Stimulated activated CD8-positive, alpha-beta memory T cell treated with anti-CD3 and anti-CD28 coated beads, Interleukin-4, amount 100 ng/mL, for 24 hours (primary cell): ENCODE data around the gene NCAPH2.
A peak's percentile ranks its signal among the peaks of the same experiment; 100 is the strongest.

Source experiments
- DNase-seq: peaks from one replicate; pipeline ENCODE4 v3.0.0-alpha.2; 2020; ENCODE audit warnings: low read depth

Gene NCAPH2

DNA sequence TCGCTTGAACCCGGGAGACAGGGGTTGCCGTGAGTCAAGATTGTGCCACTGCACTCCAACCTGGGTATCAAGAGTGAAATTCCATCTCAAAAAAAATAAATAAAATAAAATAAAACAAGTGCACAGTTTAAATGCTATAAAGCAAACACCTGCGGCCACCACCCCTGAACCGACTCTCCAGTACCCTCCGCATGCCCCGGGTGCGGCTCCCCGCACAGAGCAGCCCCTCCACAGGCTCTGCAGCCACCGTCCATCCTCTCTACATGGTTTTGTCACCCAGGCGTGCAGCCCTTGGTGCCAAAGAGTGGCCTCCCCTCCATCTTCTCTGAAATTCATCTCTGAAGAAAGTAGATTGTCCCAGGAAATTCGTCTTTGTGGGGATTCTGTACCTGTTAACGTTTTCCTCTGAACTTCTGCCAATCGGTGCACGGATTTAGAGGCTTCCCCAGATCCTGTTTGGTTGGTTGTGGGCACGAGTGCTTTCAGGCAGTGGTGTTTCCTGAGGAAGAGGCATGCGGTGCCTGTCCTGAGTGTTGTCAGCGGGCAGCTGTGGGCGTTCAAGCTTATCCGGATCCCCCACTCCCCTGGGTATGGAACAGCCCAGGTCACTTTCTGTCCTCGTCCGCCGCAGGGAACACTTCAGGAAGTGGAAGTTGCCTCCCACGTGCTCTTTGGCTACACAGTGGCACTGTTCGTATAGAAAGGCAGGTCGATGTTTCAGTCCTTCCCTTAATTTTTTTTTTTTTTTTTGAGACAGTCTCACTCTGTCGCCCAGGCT lies 17.3 kb upstream of the NCAPH2 start:
- DNase-seq: no peak

DNA sequence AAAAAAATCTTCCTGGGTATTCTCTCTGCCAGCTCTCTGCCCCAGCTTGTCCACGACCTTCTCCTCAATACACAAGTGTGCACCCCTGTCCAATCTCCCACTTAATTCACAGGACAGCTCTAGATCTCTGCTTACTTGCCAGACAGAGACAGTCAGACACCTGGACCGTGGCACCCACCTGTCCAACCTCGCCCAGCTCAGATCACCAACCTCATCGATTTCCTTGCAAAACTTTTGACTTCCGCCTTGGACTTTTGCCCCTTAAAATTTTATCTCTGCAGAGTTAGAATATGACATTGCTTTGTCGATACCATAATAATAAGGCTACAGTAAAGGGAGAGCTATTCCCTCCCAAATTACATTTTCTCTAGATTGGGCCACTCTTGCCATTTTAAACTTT lies 10.9 kb upstream of the NCAPH2 start:
- DNase-seq: no peak

DNA sequence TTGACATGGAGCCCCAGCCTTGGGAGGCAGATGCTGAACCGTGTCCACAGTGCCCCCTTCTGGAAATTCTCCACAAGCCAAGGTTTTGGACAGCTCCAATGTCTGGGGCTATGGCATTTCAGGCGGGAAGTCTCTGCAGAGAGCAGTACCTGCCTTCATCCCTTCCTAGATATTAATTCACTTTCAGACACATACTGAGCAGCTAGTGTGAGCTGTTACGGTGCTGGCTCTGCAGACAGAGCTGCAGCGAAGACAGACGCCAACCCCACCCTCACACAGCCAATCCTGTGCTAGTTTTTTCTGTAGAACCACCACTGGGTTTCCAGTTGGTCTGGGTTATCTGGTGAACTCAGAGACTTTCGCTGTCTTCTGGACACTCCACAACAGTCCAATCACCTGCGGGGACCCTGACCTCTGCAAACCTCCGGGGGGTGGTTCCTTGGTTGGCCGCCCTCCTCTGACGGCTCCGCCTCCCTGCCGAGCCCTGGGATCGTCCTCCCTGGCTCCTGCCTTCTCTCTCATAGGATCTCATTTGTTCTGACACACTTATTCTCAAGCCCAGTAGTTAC lies 9.6 kb upstream of the NCAPH2 start:
- DNase-seq: peak; percentile 52

DNA sequence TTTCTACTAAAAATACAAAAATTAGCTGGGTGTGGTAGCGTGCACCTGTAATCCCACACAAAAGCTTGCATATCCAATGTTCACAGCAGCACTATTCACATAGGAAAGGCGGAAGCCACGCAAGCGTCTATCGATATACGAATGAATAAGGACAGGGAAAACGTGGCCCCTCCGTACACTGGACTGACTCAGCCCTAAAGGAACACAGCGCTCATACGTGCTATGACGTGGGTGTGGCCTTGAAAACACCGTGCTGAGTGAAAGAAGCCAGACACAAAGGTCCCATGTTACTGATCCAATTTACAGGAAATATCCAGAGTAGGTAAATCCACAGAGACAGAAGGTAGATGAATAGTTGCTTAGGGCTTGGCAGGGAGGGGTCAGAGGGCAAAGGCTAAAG lies 7.6 kb upstream of the NCAPH2 start:
- DNase-seq: no peak

DNA sequence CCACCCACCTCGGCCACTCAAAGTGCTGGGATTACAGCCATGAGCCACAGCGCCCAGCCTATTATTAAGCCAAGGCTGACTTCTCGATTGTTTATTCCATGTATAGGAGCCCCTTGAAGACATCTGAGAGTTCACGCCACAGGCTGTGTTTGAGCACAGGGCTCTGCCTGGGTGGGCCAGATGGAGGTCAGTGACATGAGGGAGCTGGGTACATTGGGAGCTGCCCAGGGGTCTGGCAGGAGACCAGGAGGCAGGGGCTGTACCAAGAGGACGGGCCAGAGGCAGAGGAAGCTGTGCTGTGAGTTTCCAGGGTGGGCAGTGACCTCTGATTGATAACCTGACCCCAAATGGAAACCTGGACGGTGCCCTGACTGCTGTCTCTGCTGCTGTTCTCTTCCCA lies 5.9 kb upstream of the NCAPH2 start:
- no peak for DNase-seq

DNA sequence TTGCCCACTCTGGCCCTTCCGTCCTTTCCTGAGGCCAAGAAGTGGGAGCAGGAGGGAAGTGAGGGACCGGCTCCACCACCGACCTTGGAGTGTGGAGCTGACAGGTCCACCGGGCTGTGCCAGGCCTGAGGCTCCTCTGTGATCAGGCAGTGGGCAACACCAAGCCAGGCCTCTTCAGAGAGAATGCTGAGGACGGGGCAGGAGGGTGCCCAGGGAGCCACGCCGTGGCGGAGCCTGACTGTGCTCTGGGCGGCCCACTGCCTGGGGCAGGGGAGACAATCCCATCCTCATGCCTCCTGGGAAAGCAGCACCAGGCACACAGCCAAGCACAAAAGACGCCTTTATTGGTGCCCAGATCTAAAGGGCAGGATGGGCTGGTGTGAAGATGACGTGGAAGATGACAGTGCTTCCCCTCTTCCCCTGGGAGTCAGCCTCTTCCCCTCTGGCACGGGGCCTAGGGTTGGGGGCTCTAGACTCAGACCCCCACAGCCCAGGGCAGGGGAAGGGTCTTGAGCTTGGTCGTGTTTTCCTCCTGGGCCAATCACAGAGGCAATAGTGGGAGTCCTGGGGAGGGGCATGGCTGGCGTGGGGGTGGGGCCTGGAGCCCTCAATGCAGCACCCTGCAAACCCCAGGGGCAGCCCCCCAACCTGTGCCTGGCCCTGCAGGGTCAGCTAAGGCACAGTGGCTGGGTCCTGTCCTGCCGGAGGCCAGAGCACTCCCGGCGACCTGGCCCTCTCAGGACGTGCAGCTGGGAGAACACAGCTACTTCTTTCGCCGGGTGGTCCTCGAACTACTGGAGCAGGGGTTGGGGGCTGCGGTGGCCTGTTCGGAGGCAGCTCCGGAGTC lies 5.2 kb upstream of the NCAPH2 start:
- no peak for DNase-seq

DNA sequence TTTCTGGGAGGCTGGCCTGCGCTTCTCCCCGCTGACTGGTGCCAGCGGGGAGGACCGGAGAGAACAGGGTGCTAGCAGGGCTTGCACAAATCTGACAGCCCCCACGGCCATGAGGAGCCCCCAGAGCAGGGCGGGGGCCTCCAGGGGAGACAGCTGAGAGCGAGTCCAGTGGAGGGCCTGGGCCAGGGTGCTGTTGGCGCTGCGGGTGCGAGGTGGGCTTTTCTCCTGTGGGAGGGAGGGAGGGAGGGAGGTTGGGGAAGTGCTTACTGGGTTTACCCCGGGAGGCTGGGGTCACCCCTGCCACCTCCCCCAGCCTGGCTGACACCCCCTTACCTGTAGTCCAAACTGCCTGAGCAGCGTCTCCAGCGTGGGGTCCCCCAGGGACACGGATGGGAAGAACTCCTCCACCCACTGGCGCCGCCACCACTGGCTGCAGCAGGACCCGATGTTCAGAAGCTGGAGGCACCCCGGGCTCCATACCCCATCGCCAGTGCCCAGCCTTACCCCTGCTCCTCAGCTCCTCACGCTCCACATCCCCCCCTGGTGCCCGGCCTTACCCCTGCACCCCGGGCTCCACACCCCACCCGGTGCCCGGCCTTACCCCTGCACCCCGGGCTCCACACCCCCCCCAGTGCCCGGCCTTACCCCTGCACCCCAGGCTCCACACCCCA lies 4.4 kb upstream of the NCAPH2 start:
- DNase-seq: no peak

DNA sequence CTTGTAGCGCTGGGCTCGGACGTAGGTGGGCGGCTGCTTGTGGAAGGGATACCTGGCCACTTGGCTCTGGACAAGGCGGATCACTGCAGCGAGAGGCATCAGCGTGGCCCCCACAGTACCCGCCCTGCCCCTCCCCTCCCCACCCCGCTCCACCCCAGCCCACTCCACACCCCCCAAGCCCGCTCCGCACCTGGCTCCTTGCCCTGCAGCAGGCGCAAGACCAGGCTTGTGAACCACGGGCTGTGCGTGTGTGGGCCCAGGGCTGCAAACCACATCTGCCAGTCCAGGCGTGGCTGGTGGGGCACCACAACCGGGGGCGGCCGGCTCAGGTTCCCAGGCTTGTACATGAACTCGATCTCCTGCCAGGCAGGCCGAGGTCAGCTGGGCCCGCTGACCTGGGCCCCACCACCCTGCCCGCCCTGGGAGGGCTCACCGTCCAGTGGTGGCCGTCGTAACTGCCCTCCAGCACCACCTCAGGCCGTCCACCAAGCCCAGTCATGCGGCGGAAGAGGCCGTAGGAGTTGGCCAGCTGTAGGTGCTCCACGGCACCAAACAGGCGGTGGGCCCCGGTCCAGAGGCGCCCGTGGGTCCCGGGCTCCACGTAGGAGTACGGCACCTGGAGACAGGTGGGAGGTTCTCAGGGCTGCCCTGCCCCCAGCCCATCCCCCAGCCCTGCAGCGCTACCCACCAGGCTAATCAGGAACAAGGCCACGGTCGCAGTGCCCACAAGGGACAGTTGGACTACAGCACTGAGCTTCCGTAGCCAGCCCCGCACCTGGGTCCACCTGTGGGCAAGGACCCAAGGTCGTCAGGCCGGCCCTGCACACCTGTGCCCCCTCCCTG lies 3.4 kb upstream of the NCAPH2 start:
- no peak for DNase-seq

DNA sequence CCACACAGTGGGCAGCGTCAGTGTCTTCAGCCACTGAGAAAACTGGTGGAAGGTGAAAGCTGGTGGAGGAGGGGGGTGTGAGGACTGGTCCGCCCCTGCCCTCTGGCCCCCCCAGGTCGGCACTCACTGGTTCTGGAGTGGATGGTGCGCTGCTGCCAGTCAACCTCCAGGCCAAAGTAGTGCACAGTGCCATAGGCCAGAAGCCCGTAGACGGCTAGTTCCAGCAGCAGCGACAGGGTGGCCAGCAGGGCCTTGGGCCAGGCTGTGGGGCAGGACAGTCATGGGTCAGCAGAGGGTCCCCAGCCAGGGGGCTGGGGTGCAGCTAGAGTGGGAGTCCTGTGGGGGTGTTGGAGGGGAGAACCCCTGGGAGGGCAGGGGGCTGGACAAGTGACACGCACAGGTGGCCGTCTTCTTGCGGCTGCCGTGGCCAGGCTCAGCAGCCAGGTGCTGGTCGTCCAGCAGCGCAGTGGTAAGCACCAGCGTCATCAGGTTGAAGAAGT lies 2.7 kb upstream of the NCAPH2 start:
- no peak for DNase-seq

DNA sequence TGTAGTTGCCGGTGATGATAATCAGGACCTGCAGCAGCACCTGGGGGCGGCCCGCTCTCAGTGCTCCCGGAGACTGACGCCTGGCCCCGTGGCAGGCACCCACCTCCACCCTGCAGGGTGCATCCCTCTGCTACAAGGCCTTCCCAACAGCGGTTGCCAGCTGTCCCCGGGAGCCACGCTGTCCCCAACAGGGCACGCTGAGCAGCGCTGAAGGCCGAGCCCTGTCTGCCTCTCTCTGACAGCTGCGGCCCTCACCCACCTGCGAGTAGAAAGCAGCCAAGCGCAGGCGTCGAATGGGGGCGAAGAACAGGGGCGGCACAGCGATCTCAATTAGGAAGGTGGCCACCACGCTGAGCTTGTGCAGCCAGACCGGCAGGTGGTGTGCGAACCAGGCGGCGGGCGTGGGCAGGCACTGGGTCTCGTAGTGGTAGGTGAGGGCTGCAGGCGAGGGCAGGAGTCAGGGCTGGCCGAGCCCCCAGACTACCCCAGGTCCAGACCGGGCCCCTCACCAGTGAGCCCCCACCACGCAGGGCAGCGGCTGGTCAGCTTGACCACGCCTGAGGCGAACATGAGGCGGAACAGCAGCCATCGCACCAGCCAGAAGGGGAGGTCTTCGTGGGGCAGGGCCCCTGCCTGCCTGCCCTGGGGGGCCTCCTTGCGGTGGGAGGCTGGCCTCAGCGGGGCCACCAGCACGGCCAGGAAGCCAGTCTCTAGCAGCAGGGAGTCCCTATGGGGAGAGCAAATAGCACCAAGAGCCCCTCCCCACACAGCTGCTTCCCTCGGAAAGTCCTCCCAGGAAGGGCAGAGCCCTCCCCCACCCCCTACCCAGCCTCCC lies 2.0 kb upstream of the NCAPH2 start:
- no peak for DNase-seq

DNA sequence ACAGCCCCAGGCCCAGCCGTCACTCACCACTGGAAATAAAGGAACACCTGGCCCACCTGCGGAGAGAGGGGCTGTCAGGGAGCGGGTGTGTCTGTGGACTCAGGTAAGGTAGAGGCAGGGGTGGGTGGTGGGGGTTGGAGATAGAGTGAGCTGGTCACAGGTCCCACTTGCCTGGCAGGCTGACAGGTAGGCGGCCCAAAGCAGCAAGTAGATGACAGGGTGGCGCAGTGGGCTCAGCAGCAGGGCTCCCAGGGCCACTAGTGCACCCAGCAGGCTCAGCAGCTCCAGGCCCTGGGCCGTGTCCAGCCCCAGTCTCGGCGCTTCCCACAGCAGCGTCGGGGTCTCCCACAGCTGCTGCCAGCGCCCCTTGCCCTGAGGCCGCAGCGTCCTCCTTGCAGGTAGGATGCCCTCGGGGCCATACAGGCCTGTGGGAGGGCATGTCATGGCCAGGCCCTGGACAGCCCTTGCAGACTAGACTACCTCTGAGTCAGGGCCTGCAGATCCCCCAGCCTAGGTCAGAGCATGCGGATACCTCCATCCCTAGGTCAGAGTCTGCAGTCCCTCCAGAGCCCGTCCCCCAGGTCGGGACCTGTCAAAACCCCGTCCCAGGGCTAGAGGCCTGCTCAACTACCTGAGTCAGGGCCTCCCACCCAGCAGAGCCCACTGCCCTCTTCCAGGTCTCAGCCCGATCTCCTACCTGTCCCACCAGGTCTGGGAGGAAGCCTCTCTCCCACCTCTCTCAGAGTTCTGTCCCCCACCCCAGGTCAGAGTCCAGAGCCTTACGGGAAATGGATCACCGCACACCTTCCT lies 1.2 kb upstream of the NCAPH2 start:
- DNase-seq: no peak

DNA sequence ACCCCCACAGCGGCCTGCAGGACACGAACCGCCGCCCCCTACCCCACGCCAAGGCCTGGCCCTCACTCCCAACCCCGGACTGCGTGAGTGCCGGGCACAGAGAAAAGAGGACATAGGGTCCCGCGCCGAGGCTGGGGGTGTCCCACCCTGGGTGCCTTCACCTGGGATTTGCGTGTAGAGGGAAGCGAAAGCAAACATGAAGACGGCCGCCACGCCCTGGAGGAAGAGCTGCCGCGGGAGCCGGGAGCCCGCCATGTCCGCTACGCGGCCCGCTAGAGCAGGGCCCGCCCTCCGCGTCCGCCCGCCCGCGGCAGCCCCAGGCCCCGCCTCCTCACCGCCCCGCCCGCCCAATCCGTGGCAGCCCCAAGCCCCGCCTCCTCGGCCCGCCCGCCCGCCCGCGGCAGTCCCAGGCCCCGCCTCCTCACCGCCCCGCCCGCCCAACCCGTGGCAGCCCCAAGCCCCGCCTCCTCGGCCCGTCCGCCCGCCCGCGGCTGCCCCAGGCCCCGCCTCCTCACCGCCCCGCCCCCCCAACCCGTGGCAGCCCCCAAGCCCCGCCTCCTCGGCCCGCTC lies 518 bp upstream of the NCAPH2 start, which contains the start of gene LMF2:
TSS of gene LMF2 (minus strand) at position 282 of the 570 bp plus-strand sequence. CDS start at position 255, 27 bp downstream.
- peak; percentile 87 for DNase-seq

DNA sequence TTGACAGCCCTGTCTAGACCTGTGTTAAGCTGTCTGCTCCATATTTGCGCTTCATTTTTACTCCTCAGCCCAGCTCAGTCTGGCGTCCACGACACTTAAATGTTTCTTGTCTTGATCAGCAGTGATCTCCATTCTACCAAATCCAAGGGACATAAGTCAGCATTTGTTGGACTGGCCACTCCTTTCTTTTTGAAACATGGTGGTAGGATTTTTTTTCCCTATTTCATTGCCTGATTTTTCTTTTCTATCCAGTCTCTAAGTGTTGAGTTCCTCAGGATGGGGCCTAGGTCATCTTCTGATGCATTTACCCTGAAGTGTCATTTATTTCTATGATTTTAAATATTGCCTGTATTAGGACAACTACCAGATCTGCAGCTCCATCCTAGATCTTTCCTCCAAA lies 873 bp downstream of the NCAPH2 start:
- no peak for DNase-seq

DNA sequence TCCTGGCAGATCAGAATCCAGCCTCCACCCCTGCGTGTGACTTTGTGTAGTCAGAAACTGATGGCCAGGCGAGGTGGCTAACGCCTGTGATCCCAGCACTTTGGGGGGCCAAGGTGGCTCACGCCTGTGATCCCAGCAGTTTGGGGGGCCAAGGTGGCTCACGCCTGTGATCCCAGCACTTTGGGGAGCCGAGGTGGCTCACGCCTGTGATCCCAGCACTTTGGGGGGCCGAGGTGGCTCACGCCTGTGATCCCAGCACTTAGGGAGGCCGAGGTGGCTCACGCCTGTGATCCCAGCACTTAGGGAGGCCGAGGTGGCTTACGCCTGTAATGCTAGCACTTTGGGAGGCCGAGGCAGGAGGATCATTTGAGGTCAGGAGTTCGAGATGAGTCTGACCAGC lies 5.2 kb downstream of the NCAPH2 start:
- DNase-seq: no peak

DNA sequence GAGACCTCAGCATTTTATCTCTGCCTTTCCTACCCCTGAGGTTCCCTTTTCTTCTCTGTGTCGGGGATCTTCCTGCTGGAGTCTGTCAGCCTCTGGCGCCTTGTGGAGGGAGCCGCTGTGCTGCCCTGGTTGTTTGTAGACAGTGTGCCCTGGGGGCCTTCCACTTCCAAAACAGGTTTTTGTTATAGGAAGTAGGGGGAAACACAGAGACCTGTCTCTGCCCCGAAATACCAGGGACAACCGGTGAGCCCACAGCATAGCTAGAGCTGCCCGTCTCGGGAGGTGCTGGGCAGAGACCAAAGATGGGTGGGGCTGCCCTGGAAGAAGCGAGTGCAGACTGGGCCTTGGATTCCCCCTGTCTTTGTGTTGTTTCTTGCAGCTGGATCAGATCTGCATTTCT lies 8.0 kb downstream of the NCAPH2 start:
- no peak for DNase-seq

DNA sequence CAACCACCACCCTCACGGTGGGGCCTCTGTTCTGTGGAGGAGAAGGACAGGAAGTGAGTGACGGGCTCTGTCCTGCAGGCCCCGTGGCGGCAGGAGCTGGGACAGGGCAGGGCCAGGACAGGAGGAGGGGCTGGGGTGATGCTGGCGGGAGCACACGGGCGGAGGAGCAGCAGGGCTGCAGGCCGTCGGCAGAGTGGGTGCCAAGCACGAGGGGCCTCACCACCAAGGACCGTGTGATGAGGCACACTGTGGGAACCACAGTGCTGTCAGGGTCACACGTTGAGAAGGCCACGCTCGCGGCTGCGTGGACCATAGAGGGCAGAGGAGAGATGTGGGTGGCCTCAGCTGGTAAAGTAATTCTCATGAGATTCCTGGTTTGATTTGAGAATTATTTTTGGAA lies 8.9 kb downstream of the NCAPH2 start:
- DNase-seq: no peak

DNA sequence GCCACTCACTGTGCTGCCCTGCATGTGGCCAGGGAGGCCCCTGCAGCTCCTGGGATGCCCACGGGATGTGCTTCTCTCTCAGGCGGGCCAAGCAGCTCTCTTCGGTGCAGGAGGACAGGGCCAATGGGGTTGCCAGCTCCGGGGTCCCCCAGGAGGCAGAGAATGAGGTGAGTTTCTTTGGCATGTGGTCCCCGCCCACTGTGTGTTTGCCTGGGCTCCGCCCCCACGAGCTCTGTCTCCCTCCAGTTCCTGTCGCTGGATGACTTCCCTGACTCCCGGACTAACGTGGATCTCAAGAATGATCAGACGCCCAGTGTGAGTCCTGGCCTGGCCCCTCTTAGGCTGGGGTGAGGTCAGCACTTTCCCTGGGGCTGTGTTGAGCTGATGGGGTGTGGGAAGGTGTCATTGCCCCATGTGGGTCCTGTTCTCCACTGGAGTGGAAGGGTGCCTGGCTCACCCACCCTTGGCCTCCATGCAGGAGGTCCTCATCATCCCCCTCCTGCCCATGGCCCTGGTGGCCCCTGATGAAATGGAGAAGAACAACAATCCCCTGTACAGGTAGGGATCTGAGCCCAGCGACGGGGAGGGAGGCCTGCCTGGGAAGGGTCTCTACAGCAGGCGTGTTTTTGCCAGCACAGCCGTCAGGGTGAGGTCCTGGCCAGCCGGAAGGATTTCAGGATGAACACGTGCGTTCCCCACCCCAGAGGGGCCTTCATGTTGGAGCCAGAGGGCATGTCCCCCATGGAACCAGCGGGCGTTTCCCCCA lies 9.7 kb downstream of the NCAPH2 start:
- no peak for DNase-seq

DNA sequence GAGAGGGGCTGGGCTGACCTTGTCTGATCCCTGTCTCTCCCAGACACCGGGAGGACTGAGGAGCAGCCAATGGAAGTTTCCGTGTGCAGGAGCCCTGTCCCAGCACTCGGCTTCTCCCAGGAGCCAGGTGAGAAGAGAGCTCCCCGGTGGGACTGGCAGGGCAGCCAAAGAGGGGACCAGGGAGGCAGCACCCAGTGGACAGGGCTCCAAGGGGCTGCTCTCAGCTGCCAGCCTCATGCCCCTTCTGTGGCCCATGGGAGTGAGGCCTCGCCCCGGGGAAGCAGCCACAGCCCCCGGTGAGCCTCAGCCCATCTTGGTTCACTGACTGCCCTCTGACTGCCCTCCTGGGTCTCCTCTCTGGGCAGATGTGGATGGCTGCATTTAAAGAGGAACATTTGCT lies 10.6 kb downstream of the NCAPH2 start:
- DNase-seq: no peak
